BE2C (cell line): ENCODE data around the gene HLA-DRB1.

Experiments
- DNase-seq: peaks from one replicate; pipeline ENCODE4 v3.0.0-alpha.2; 2020
- H3K27me3 ChIP-seq: fragments of 250-450 bp; sonication (Bioruptor Pico); 2 replicates; pipeline ENCODE4 v1.5.1; 2020; ENCODE audit warnings: mild to moderate bottlenecking
- H3K36me3 ChIP-seq: fragments of 250-450 bp; sonication (Bioruptor Pico); 2 replicates; pipeline ENCODE4 v1.5.1; 2020; ENCODE audit warnings: mild to moderate bottlenecking
- H3K4me1 ChIP-seq: fragments of 250-450 bp; sonication (Bioruptor Pico); 2 replicates; pipeline ENCODE4 v1.5.1; 2020
- H3K4me3 ChIP-seq: 2 replicates; pipeline ENCODE4 v1.5.1; 2011; ENCODE audit warnings: low read depth, low read length
- H3K9me3 ChIP-seq: fragments of 250-450 bp; sonication (Bioruptor Pico); 2 replicates; pipeline ENCODE4 v1.5.1; 2020
- TF ChIP-seq, protein P1 (sequence below): IDR thresholded peaks from 2 replicates; pipeline ENCODE4 v1.5.1; 2012; ENCODE audit warnings: mild to moderate bottlenecking, low read depth, low read length

The HLA-DRB1 gene

DNA sequence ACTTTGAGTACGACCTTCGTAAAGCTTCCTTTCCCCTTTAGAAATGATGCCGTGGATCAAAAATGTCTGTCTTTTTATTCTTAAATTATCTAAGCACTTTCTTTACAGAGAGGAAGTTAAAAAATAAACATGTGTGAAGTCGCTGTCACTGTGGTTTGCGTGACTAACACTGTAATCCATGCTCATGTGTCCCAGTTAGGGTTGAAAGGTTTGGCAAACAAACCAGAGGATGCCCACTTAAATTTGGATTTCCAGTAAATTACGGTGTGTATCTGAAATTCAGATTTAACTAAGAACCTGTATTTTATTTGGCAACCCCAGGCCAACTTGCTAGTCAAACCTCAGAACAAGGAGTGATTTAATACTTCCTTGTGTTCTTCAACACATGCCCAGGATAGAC, 21.1 kb downstream of the HLA-DRB1 start:
- Histone ChIP-seq H3K4me3 (no peak overlapping the region), H3K9me3 (no peaks in the 10 kb centered on the region), H3K27me3 (no peaks in the 10 kb centered on the region), H3K36me3 (no peaks in the 10 kb centered on the region), H3K4me1 (no peaks in the 10 kb centered on the region)
- TF ChIP-seq, protein P1, sequence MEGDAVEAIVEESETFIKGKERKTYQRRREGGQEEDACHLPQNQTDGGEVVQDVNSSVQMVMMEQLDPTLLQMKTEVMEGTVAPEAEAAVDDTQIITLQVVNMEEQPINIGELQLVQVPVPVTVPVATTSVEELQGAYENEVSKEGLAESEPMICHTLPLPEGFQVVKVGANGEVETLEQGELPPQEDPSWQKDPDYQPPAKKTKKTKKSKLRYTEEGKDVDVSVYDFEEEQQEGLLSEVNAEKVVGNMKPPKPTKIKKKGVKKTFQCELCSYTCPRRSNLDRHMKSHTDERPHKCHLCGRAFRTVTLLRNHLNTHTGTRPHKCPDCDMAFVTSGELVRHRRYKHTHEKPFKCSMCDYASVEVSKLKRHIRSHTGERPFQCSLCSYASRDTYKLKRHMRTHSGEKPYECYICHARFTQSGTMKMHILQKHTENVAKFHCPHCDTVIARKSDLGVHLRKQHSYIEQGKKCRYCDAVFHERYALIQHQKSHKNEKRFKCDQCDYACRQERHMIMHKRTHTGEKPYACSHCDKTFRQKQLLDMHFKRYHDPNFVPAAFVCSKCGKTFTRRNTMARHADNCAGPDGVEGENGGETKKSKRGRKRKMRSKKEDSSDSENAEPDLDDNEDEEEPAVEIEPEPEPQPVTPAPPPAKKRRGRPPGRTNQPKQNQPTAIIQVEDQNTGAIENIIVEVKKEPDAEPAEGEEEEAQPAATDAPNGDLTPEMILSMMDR: no peak
- DNase-seq: no peak

DNA sequence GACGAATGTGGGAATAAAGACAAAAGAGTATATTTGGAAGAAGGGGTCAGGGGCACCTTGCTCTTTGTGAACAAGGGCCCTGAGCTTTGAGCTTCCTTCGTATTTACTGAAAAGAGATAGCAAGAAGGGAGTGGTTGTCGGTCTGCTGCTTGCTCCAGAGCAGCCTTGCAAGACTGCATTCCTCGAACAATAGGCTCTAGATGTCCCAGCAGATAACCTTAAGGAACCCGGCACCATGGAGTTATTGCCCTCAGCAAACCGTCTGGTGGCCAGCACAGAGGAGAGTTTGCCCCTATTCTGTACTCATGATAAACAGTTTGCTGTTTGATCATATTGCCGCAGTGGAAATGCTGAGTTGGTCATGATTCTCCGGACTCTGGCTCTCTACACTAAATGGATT, 22.7 kb downstream of the HLA-DRB1 start:
- Histone ChIP-seq H3K4me1 (no peaks in the 10 kb centered on the region), H3K27me3 (peaks cover 5% of the 10 kb centered on the region; the same call in 1 of the 2 replicates), H3K9me3 (no peaks in the 10 kb centered on the region), H3K4me3 (no peak overlapping the region), H3K36me3 (no peaks in the 10 kb centered on the region)
- no peak for DNase-seq
- TF ChIP-seq, protein P1: no peak

DNA sequence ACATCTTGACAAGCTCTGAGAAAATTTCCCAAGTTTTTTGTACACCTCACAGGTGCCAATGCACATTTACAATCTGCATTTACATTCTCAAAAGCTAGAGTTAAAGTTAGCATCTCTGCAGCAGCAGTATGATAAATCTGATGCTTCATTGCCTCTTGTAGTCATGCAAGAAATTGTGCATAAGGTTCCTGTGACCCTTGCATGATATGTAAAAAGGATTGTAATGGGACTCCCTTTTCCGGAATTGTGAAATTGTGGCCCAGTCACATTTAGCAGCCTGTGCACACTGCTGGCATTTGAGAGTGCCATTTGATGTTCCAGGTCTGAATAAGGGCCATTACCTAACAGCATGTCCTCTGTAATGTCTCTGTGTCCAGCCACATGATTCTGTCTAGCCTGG, 24.1 kb downstream of the HLA-DRB1 start:
- H3K27me3 ChIP-seq: peaks cover 5% of the 10 kb centered on the region; the same call in 1 of the 2 replicates
- no peaks in the 10 kb centered on the region for H3K36me3 ChIP-seq
- H3K9me3 ChIP-seq: no peaks in the 10 kb centered on the region
- TF ChIP-seq, protein P1: no peak
- no peaks in the 10 kb centered on the region for H3K4me1 ChIP-seq
- H3K4me3 ChIP-seq: no peak overlapping the region
- DNase-seq: no peak

- no peak overlapping the region for H3K4me3 ChIP-seq
- H3K27me3 ChIP-seq: peaks cover 8% of the 10 kb centered on the region
- DNase-seq: no peak
- no peaks in the 10 kb centered on the region for H3K4me1 ChIP-seq
- TF ChIP-seq, protein P1: no peak
- no peaks in the 10 kb centered on the region for H3K36me3 ChIP-seq
- no peaks in the 10 kb centered on the region for H3K9me3 ChIP-seq
These were observed 26.7 kb downstream of the HLA-DRB1 start for GRCh38 chr6:32562940-32563339.

DNA sequence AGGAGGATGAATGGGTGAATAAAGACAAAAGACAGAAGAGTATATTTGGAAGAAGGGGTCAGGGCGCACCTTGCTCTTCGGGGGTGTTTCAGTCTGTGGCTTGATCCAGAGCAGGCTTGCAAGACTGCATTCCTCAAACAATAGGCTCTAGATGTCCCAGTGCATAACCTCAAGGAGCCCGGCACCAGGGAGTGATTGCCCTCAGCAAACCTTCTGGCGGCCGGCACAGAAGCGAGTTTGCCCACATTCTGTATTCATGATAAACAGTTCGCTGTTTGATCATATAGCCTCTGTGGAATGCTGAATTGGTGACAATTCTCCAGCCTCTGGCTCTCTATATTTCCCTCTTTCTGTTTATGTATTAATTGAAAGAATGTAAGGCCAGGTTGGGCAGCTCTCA, 29.9 kb downstream of the HLA-DRB1 start:
- no peaks in the 10 kb centered on the region for H3K4me1 ChIP-seq
- H3K36me3 ChIP-seq: no peaks in the 10 kb centered on the region
- peaks cover 11% of the 10 kb centered on the region for H3K27me3 ChIP-seq
- TF ChIP-seq, protein P1: no peak
- H3K4me3 ChIP-seq: no peak overlapping the region
- DNase-seq: no peak
- no peaks in the 10 kb centered on the region for H3K9me3 ChIP-seq

GRCh38 chr6:32558426-32559057, 31.1 kb downstream of the HLA-DRB1 start:
- no peak overlapping the region for H3K4me3 ChIP-seq
- H3K4me1 ChIP-seq: no peaks in the 10 kb centered on the region
- DNase-seq: no peak

More at GRCh38 chr6:32558426-32559057, 31.1 kb downstream of the HLA-DRB1 start:
- TF ChIP-seq, protein P1: no peak
- Histone ChIP-seq H3K36me3 (no peaks in the 10 kb centered on the region), H3K27me3 (peaks cover 11% of the 10 kb centered on the region), H3K9me3 (no peaks in the 10 kb centered on the region)
